ENCODE results near the gene PIK3CA. TPM values are rescaled to one million over a fixed set of nuclear protein-coding genes. Genes with fewer than 3 reads are reported as not detected.

The PIK3CA gene
- total RNA-seq, 2 experiments from 2014 or later = 9.0 to 17.8 TPM

DNA sequence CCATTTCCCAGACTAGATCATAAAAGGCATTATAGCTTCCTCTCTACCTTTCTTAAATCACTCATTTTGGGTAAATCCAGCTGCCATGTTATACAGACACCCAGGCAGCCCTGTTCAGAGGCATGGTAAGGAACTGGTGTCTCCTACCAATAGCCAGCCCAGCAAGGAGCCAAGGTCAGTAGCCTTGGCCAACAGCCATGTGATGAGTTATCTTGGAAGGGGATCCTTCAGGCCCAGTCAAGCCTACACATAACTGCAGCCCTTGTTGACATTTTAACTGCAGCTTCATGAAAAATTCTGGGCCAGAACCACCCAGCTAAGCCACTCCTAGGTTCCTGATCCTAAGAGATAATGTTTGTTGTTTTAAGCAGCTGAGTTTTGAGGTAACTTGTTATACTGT is 47.5 kb upstream of the PIK3CA start:
- ChIA-PET POLR2A (interaction anchor here (0.6 to 1.1 kb wide), 5 partner anchors 12 to 951 kb away, joined by 3 to 4 read pairs (median 3); partner anchors contain the start of gene ZMAT3), CTCF (ENCODE audit: unreplicated experiment) (no interaction called here)
- Histone ChIP-seq H3K4me1 (ENCODE audit: insufficient read depth, low read length, poor library complexity, severe bottlenecking) (no peaks in the 10 kb centered on the region), H3K4me3 (ENCODE audit: low read depth, low read length, poor library complexity, severe bottlenecking) (no peak overlapping the region), H3K79me2 (ENCODE audit: insufficient read depth, low read depth, low read length) (no peaks in the 10 kb centered on the region), H2AFZ (ENCODE audit: low read length) (no peak overlapping the region), H3K4me2 (ENCODE audit: low read length) (no peak overlapping the region), H3K9me3 (ENCODE audit: low read length) (no peaks in the 10 kb centered on the region), H3K27ac (ENCODE audit: low read depth, low read length, poor library complexity, severe bottlenecking) (no peak overlapping the region), H3K9me2 (ENCODE audit: insufficient read depth, low read length) (no peaks in the 10 kb centered on the region), H4K20me1 (ENCODE audit: insufficient read depth, low read length) (no peaks in the 10 kb centered on the region), H3K36me3 (ENCODE audit: insufficient read depth, low read length) (no peaks in the 10 kb centered on the region)
- TF ChIP-seq, protein P1, sequence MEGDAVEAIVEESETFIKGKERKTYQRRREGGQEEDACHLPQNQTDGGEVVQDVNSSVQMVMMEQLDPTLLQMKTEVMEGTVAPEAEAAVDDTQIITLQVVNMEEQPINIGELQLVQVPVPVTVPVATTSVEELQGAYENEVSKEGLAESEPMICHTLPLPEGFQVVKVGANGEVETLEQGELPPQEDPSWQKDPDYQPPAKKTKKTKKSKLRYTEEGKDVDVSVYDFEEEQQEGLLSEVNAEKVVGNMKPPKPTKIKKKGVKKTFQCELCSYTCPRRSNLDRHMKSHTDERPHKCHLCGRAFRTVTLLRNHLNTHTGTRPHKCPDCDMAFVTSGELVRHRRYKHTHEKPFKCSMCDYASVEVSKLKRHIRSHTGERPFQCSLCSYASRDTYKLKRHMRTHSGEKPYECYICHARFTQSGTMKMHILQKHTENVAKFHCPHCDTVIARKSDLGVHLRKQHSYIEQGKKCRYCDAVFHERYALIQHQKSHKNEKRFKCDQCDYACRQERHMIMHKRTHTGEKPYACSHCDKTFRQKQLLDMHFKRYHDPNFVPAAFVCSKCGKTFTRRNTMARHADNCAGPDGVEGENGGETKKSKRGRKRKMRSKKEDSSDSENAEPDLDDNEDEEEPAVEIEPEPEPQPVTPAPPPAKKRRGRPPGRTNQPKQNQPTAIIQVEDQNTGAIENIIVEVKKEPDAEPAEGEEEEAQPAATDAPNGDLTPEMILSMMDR (conservative IDR thresholded peaks at IDR 0.05; ENCODE audit: low read length) = no peak
- TF ChIP-seq EZH2phosphoT487 (IDR thresholded peaks at IDR 0.05; ENCODE audit: borderline replicate concordance, low read depth, low read length) = no peak
- no TSS peak for BruUV-seq (replicated peaks)
- no peak for DNase-seq (ENCODE audit: low spot score)
- intact Hi-C loops (cut with micrococcal nuclease; ENCODE audit: unreplicated experiment) = no loop called here

DNA sequence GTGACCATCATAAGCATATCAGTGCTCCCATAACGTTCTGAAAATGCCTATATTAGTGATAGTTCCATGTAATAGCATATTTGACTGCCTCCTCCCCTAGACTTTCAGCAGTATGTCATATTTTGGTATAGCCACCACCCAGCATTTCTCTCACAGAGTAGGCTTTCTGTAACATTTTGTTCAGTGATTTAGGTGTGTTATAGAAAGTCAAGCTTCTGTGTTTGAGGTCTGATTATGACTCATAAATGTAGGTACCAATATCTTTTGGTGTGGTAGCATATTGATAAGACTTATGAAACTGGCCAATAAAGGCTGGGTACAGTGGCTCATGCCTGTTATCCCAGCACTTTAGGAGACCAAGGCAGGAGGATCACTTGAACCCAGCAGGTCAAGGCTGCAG is 42.3 kb upstream of the PIK3CA start:
- Histone ChIP-seq H3K4me3 (ENCODE audit: low read depth, low read length, poor library complexity, severe bottlenecking) (no peak overlapping the region), H3K4me2 (ENCODE audit: low read length) (no peak overlapping the region), H3K79me2 (ENCODE audit: insufficient read depth, low read depth, low read length) (no peaks in the 10 kb centered on the region), H3K27ac (ENCODE audit: low read depth, low read length, poor library complexity, severe bottlenecking) (no peak overlapping the region), H3K9me3 (ENCODE audit: low read length) (no peaks in the 10 kb centered on the region), H4K20me1 (ENCODE audit: insufficient read depth, low read length) (no peaks in the 10 kb centered on the region), H3K36me3 (ENCODE audit: insufficient read depth, low read length) (no peaks in the 10 kb centered on the region), H3K9me2 (ENCODE audit: insufficient read depth, low read length) (no peaks in the 10 kb centered on the region), H2AFZ (ENCODE audit: low read length) (no peak overlapping the region), H3K4me1 (ENCODE audit: insufficient read depth, low read length, poor library complexity, severe bottlenecking) (no peaks in the 10 kb centered on the region)
- TF ChIP-seq, protein P1 (conservative IDR thresholded peaks at IDR 0.05; ENCODE audit: low read length) = no peak
- no peak for TF ChIP-seq EZH2phosphoT487 (IDR thresholded peaks at IDR 0.05; ENCODE audit: borderline replicate concordance, low read depth, low read length)
- intact Hi-C loops (cut with micrococcal nuclease; ENCODE audit: unreplicated experiment) = loop anchor here (1.0 kb wide), 2 partner anchors 91 to 210 kb away; no protein-coding TSS in a partner anchor
- no peak for DNase-seq (ENCODE audit: low spot score)
- ChIA-PET CTCF (ENCODE audit: unreplicated experiment) (no interaction called here), POLR2A (interaction anchor here (1.4 kb wide), 1 partner anchor 209 kb away, joined by 5 read pairs; no protein-coding TSS in a partner anchor)
- no TSS peak for BruUV-seq (replicated peaks)

DNA sequence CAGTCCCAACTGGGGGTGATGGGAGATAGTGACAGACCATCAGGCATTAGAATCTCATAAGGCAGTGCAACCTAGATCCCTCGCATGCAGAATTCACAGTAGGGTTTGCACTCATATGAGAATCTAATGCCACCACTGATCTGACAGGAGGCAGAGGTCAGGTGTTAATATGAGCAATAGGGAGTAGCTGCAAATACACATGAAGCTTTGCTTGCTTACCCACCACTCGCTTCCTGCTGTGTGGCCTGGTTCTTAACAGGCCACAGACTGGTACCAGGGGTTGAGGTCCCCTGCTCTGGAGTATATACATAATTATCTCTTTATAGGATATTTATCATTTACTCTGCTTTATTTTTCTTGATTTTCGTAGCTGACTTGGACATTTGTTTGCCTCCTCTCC is 40.5 kb upstream of the PIK3CA start:
- POLR2A ChIA-PET = interaction anchor here (0.6 kb wide), 1 partner anchor 66 kb away, joined by 3 read pairs; no protein-coding TSS in a partner anchor
- intact Hi-C loops (cut with micrococcal nuclease; ENCODE audit: unreplicated experiment) = no loop called here
- TF ChIP-seq EZH2phosphoT487 (IDR thresholded peaks at IDR 0.05; ENCODE audit: borderline replicate concordance, low read depth, low read length) = no peak
- TF ChIP-seq, protein P1 (conservative IDR thresholded peaks at IDR 0.05; ENCODE audit: low read length) = no peak
- Histone ChIP-seq H3K4me2 (ENCODE audit: low read length) (no peak overlapping the region), H4K20me1 (ENCODE audit: insufficient read depth, low read length) (no peaks in the 10 kb centered on the region), H3K4me1 (ENCODE audit: insufficient read depth, low read length, poor library complexity, severe bottlenecking) (no peaks in the 10 kb centered on the region), H3K27ac (ENCODE audit: low read depth, low read length, poor library complexity, severe bottlenecking) (no peak overlapping the region), H2AFZ (ENCODE audit: low read length) (no peak overlapping the region), H3K9me3 (ENCODE audit: low read length) (no peaks in the 10 kb centered on the region), H3K9me2 (ENCODE audit: insufficient read depth, low read length) (no peaks in the 10 kb centered on the region), H3K79me2 (ENCODE audit: insufficient read depth, low read depth, low read length) (no peaks in the 10 kb centered on the region), H3K4me3 (ENCODE audit: low read depth, low read length, poor library complexity, severe bottlenecking) (no peak overlapping the region), H3K36me3 (ENCODE audit: insufficient read depth, low read length) (no peaks in the 10 kb centered on the region)
- no peak for DNase-seq (ENCODE audit: low spot score)
- CTCF ChIA-PET (ENCODE audit: unreplicated experiment) = no interaction called here
- no TSS peak for BruUV-seq (replicated peaks)

Measured in OCI-LY7 (cell line).